Sigmoid colon (tissue), 3 donors: ENCODE data around the gene PHF13.
"Not testable (repeated sequence)": the region's sequence is repeated elsewhere in the genome, so short reads cannot be mapped to it uniquely, and the experiment has no call there.

ENCODE experiments used
- POLR2A ChIP-seq, 2 donors: fragments of 450-650 bp; IDR thresholded peaks; one replicate each; pipeline ENCODE4 v1.6.1; 2016; ENCODE audit warnings: antibody characterized with exemption in 2 of 2, mild to moderate bottlenecking in 2 of 2, moderate library complexity in 2 of 2
- TF ChIP-seq, protein P1 (sequence below), 4 experiments: fragments of 450-650 bp in 3 of 4; fragments of 200-600 bp in 1 of 4; IDR thresholded peaks; one replicate each; pipeline ENCODE4 v1.5.1; 2016 to 2019; ENCODE audit warnings: antibody characterized with exemption in 4 of 4, mild to moderate bottlenecking in 3 of 4, moderate library complexity in 2 of 4

DNA sequence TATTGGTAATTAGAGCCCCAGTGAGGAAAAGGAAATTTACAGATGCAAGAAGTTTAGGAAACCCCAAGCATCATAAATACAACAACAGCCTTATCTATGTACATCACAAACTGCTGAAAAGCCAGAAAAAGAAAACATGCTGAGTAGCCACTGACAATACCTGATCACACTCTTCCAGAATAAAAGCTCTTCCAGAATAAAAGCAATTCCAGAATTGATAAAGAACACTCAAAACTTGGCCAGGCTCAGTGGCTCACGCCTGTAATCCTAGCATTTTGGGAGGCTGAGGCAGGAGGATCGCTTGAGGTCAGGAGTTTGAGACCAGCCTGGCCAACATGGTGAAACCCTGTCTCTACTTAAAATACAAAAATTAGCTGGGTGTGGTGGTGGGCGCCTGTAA, 27.3 kb downstream of the PHF13 start:
- TF ChIP-seq POLR2A (IDR thresholded peaks at IDR 0.05), result not testable (repeated sequence)
- TF ChIP-seq, protein P1, sequence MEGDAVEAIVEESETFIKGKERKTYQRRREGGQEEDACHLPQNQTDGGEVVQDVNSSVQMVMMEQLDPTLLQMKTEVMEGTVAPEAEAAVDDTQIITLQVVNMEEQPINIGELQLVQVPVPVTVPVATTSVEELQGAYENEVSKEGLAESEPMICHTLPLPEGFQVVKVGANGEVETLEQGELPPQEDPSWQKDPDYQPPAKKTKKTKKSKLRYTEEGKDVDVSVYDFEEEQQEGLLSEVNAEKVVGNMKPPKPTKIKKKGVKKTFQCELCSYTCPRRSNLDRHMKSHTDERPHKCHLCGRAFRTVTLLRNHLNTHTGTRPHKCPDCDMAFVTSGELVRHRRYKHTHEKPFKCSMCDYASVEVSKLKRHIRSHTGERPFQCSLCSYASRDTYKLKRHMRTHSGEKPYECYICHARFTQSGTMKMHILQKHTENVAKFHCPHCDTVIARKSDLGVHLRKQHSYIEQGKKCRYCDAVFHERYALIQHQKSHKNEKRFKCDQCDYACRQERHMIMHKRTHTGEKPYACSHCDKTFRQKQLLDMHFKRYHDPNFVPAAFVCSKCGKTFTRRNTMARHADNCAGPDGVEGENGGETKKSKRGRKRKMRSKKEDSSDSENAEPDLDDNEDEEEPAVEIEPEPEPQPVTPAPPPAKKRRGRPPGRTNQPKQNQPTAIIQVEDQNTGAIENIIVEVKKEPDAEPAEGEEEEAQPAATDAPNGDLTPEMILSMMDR (IDR thresholded peaks at IDR 0.05), result not testable (repeated sequence)
